NCI-H82 treated with DMSO at 0.1 percent for 48 hours (cell line): ENCODE measurements around the gene ELMOD3.

Source experiments
- DNase-seq: peaks from one replicate; lab custom pipeline; 2025; ENCODE audit not compliant: unreplicated experiment; lab: John Stamatoyannopoulos, UW

Gene ELMOD3

GRCh38 chr2:85439986-85440385 is 85.4 kb downstream of the ELMOD3 start:
- no peak for DNase-seq

GRCh38 chr2:85440729-85441128 is 86.2 kb downstream of the ELMOD3 start:
- DNase-seq = no peak
